HEK293 (cell line): ENCODE data around the gene ANKRD44.
A peak's percentile ranks its signal among the peaks of the same experiment; 100 is the strongest.

ENCODE experiments used
- CTCF ChIA-PET: fragments of 350-600 bp; formaldehyde crosslinking; extraction: SDS; loops from one replicate; lab custom pipeline; 2021; ENCODE audit warnings: antibody characterized with exemption; lab: Yijun Ruan, JAX
- POLR2A ChIA-PET: fragments of 300-600 bp; formaldehyde crosslinking; extraction: SDS; loops from one replicate; lab custom pipeline; 2020; ENCODE audit warnings: antibody characterized with exemption, inconsistent platforms; lab: Yijun Ruan, JAX
- H3K27ac ChIP-seq: fragments of 200-500 bp; sonication (Bioruptor generic); 2 replicates; pipeline ENCODE4 v1.5.1; 2014; ENCODE audit warnings: low read depth, low read length, control low read depth, inconsistent platforms; ENCODE audit errors: extremely low read depth
- H3K36me3 ChIP-seq, 2 experiments: fragments of 200-500 bp in 1 of 2; sonication (Bioruptor generic) in 1 of 2; 1 replicate in 1 of 2; 2 replicates in 1 of 2; pipeline ENCODE4 v1.5.1; 2014 to 2017; ENCODE audit warnings: inconsistent platforms in 2 of 2, low read length in 2 of 2; ENCODE audit not compliant: control insufficient read depth in 2 of 2, insufficient read depth in 1 of 2
- H3K4me1 ChIP-seq: fragments of 200-500 bp; sonication (Bioruptor generic); 2 replicates; pipeline ENCODE4 v1.5.1; 2014; ENCODE audit warnings: mild to moderate bottlenecking, low read length, inconsistent platforms; ENCODE audit not compliant: control insufficient read depth, insufficient read depth
- H3K4me3 ChIP-seq: 2 replicates; pipeline ENCODE4 v1.5.1; 2011; ENCODE audit warnings: low read depth, mild to moderate bottlenecking, control low read depth, low read length, moderate library complexity
- H3K9me3 ChIP-seq: fragments of 200-500 bp; sonication (Bioruptor generic); 2 replicates; pipeline ENCODE4 v1.5.1; 2014; ENCODE audit warnings: low read depth, low read length, inconsistent platforms; ENCODE audit not compliant: control insufficient read depth, insufficient read depth
- BCL11A ChIP-seq: fragments of 450-650 bp; formaldehyde crosslinking; IDR thresholded peaks from 2 replicates; pipeline ENCODE4 v1.5.1; 2016; ENCODE audit warnings: low read depth, missing biosample characterization, missing genetic modification characterization
- FEZF1 ChIP-seq: fragments of 450-650 bp; formaldehyde crosslinking; IDR thresholded peaks from 2 replicates; pipeline ENCODE4 v1.5.1; 2016; ENCODE audit warnings: missing biosample characterization, missing genetic modification characterization
- GLI2 ChIP-seq: fragments of 450-650 bp; formaldehyde crosslinking; IDR thresholded peaks from 2 replicates; pipeline ENCODE4; 2017; ENCODE audit warnings: missing biosample characterization, missing genetic modification characterization, low read depth, borderline replicate concordance
- KLF1 ChIP-seq: fragments of 450-650 bp; formaldehyde crosslinking; IDR thresholded peaks from 2 replicates; pipeline ENCODE4 v1.5.1; 2016; ENCODE audit warnings: missing biosample characterization, missing genetic modification characterization
- KLF17 ChIP-seq: fragments of 450-650 bp; formaldehyde crosslinking; IDR thresholded peaks from 2 replicates; pipeline ENCODE4 v1.5.1; 2016; ENCODE audit warnings: missing biosample characterization, missing genetic modification characterization
- KLF9 ChIP-seq: fragments of 450-650 bp; formaldehyde crosslinking; IDR thresholded peaks from 2 replicates; pipeline ENCODE4 v1.5.1; 2016; ENCODE audit warnings: missing biosample characterization, missing genetic modification characterization, low read depth
- PRDM6 ChIP-seq: fragments of 450-650 bp; formaldehyde crosslinking; IDR thresholded peaks from 2 replicates; pipeline ENCODE4 v1.5.1; 2017; ENCODE audit warnings: missing biosample characterization, missing genetic modification characterization
- REPIN1 ChIP-seq: fragments of 450-650 bp; formaldehyde crosslinking; IDR thresholded peaks from 2 replicates; pipeline ENCODE4 v1.5.1; 2017; ENCODE audit warnings: missing biosample characterization, missing genetic modification characterization, low read depth
- SETDB1 ChIP-seq: IDR thresholded peaks from one replicate; pipeline ENCODE4 v1.6.1; 2017; ENCODE audit warnings: mild to moderate bottlenecking, low read length, moderate library complexity, mixed read lengths; ENCODE audit not compliant: insufficient read length
- ZFP41 ChIP-seq: fragments of 450-650 bp; formaldehyde crosslinking; IDR thresholded peaks from 2 replicates; pipeline ENCODE4 v1.5.1; 2016; ENCODE audit warnings: missing biosample characterization, missing genetic modification characterization, borderline replicate concordance
- ZNF175 ChIP-seq: fragments of 450-650 bp; formaldehyde crosslinking; IDR thresholded peaks from 2 replicates; pipeline ENCODE4 v1.5.1; 2016; ENCODE audit warnings: missing biosample characterization, missing genetic modification characterization
- ZNF221 ChIP-seq: fragments of 450-650 bp; formaldehyde crosslinking; IDR thresholded peaks from 2 replicates; pipeline ENCODE4 v1.5.1; 2017; ENCODE audit warnings: missing biosample characterization, missing genetic modification characterization, borderline replicate concordance
- ZNF280C ChIP-seq: fragments of 450-650 bp; formaldehyde crosslinking; IDR thresholded peaks from 2 replicates; pipeline ENCODE4 v1.5.1; 2016; ENCODE audit warnings: missing biosample characterization, missing genetic modification characterization
- ZNF311 ChIP-seq: fragments of 450-650 bp; formaldehyde crosslinking; IDR thresholded peaks from 2 replicates; pipeline ENCODE4 v1.5.1; 2017; ENCODE audit warnings: missing biosample characterization, missing genetic modification characterization, borderline replicate concordance
- ZNF362 ChIP-seq: fragments of 450-650 bp; formaldehyde crosslinking; IDR thresholded peaks from 2 replicates; pipeline ENCODE4 v1.5.1; 2016; ENCODE audit warnings: missing biosample characterization, missing genetic modification characterization
- ZNF48 ChIP-seq: fragments of 450-650 bp; formaldehyde crosslinking; IDR thresholded peaks from 2 replicates; pipeline ENCODE4 v1.5.1; 2016; ENCODE audit warnings: missing biosample characterization, missing genetic modification characterization
- ZNF501 ChIP-seq: fragments of 450-650 bp; formaldehyde crosslinking; IDR thresholded peaks from 2 replicates; pipeline ENCODE4 v1.5.1; 2016; ENCODE audit warnings: missing biosample characterization, missing genetic modification characterization
- ZNF624 ChIP-seq: fragments of 450-650 bp; formaldehyde crosslinking; IDR thresholded peaks from 2 replicates; pipeline ENCODE4 v1.5.1; 2017; ENCODE audit warnings: missing biosample characterization, missing genetic modification characterization
- ZNF670 ChIP-seq: fragments of 450-650 bp; formaldehyde crosslinking; IDR thresholded peaks from 2 replicates; pipeline ENCODE4 v1.5.1; 2016; ENCODE audit warnings: missing biosample characterization, missing genetic modification characterization, low read depth
- TF ChIP-seq, protein P1 (sequence below): fragments of 450-650 bp; formaldehyde crosslinking; IDR thresholded peaks from 2 replicates; pipeline ENCODE4 v1.5.1; 2017; ENCODE audit warnings: missing biosample characterization, missing genetic modification characterization
- TF ChIP-seq, protein P2 (sequence below): fragments of 450-650 bp; formaldehyde crosslinking; IDR thresholded peaks from 2 replicates; pipeline ENCODE4 v1.5.1; 2016; ENCODE audit warnings: missing biosample characterization, missing genetic modification characterization, low read depth
- TF ChIP-seq, protein P3 (sequence below): fragments of 450-650 bp; formaldehyde crosslinking; IDR thresholded peaks from 2 replicates; pipeline ENCODE4 v1.5.1; 2016; ENCODE audit warnings: missing biosample characterization, missing genetic modification characterization
- TF ChIP-seq, protein P4 (sequence below): fragments of 450-650 bp; formaldehyde crosslinking; IDR thresholded peaks from 2 replicates; pipeline ENCODE4 v1.5.1; 2016; ENCODE audit warnings: missing biosample characterization, missing genetic modification characterization

Gene ANKRD44

DNA sequence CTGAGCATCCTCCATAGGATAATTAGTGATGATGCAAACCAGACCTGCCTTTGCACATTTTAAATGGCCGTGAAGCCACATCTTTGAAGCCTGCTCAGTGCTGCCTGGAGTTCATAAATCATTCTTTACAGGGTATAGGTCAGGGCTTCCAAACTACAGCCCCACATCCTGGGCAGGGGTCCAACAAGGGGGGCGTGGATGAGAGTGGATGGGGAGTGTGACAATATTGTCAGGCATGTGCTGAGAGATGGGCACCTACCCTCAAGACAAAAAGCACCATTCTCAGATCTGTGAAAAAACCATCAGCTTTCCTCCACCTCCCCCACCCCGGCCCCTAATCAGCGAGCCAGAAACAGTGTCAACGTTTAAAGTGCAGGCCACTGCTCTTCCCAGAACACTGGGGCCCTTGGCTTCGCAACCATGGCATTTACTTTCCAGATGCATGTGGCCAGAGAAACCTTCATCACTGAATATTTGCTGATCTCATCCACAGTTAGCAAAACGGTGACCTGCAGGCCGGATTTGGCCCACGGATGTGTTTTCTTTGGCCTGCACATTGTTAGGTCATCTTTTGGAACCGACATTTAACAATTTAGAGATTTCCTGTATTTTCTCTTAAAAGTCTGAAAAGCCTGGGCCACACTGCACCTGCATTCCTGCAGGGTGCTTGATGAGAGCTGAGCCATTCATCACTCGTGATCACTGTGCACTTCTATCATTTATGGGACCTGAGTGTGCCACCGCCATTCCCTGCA, 130.7 kb downstream of the ANKRD44 start:
- no peaks in the 10 kb centered on the region for H3K36me3 ChIP-seq
- POLR2A ChIA-PET, result no interaction called here
- H3K4me3 ChIP-seq, result no peak overlapping the region
- no peaks in the 10 kb centered on the region for H3K9me3 ChIP-seq
- H3K27ac ChIP-seq, result no peak overlapping the region
- H3K4me1 ChIP-seq, result peaks cover 9% of the 10 kb centered on the region
- CTCF ChIA-PET, result interaction anchor here (1.4 to 3.5 kb wide), 5 partner anchors 10 to 12 kb away, joined by 5 to 14 read pairs (median 8); no protein-coding TSS in a partner anchor
- TF ChIP-seq ZNF501 (tag by site-specific recombination) (no peak), ZFP41 (tag by site-specific recombination) (no peak), KLF17 (tag by site-specific recombination) (no peak), ZNF311 (tag by site-specific recombination) (no peak), REPIN1 (tag by site-specific recombination) (no peak), ZNF624 (no peak), GLI2 (no peak), KLF1 (tag by site-specific recombination) (no peak), ZNF670 (tag by site-specific recombination) (no peak), ZNF362 (tag by site-specific recombination) (no peak), ZNF175 (no peak), ZNF221 (tag by site-specific recombination) (no peak), FEZF1 (tag by site-specific recombination) (0 out of 2 replicates have a peak, but pooled peaks have one; percentile 4), KLF9 (peak; percentile 29; the same call in 1 of the 2 replicates), PRDM6 (tag by site-specific recombination) (0 out of 2 replicates have a peak, but pooled peaks have one; percentile 17), ZNF280C (tag by site-specific recombination) (no peak), ZNF48 (tag by site-specific recombination) (no peak), BCL11A (tag by site-specific recombination) (no peak), SETDB1 (no peak)
- TF ChIP-seq, protein P1, sequence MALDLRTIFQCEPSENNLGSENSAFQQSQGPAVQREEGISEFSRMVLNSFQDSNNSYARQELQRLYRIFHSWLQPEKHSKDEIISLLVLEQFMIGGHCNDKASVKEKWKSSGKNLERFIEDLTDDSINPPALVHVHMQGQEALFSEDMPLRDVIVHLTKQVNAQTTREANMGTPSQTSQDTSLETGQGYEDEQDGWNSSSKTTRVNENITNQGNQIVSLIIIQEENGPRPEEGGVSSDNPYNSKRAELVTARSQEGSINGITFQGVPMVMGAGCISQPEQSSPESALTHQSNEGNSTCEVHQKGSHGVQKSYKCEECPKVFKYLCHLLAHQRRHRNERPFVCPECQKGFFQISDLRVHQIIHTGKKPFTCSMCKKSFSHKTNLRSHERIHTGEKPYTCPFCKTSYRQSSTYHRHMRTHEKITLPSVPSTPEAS, result no peak
- TF ChIP-seq, protein P2, sequence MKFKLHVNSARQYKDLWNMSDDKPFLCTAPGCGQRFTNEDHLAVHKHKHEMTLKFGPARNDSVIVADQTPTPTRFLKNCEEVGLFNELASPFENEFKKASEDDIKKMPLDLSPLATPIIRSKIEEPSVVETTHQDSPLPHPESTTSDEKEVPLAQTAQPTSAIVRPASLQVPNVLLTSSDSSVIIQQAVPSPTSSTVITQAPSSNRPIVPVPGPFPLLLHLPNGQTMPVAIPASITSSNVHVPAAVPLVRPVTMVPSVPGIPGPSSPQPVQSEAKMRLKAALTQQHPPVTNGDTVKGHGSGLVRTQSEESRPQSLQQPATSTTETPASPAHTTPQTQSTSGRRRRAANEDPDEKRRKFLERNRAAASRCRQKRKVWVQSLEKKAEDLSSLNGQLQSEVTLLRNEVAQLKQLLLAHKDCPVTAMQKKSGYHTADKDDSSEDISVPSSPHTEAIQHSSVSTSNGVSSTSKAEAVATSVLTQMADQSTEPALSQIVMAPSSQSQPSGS (tag by site-specific recombination), result no peak
- TF ChIP-seq, protein P3, sequence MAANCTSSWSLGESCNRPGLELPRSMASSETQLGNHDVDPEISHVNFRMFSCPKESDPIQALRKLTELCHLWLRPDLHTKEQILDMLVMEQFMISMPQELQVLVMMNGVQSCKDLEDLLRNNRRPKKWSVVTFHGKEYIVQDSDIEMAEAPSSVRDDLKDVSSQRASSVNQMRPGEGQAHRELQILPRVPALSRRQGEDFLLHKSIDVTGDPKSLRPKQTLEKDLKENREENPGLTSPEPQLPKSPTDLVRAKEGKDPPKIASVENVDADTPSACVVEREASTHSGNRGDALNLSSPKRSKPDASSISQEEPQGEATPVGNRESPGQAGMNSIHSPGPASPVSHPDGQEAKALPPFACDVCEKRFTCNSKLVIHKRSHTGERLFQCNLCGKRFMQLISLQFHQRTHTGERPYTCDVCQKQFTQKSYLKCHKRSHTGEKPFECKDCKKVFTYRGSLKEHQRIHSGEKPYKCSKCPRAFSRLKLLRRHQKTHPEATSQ (tag by site-specific recombination), result no peak
- TF ChIP-seq, protein P4, sequence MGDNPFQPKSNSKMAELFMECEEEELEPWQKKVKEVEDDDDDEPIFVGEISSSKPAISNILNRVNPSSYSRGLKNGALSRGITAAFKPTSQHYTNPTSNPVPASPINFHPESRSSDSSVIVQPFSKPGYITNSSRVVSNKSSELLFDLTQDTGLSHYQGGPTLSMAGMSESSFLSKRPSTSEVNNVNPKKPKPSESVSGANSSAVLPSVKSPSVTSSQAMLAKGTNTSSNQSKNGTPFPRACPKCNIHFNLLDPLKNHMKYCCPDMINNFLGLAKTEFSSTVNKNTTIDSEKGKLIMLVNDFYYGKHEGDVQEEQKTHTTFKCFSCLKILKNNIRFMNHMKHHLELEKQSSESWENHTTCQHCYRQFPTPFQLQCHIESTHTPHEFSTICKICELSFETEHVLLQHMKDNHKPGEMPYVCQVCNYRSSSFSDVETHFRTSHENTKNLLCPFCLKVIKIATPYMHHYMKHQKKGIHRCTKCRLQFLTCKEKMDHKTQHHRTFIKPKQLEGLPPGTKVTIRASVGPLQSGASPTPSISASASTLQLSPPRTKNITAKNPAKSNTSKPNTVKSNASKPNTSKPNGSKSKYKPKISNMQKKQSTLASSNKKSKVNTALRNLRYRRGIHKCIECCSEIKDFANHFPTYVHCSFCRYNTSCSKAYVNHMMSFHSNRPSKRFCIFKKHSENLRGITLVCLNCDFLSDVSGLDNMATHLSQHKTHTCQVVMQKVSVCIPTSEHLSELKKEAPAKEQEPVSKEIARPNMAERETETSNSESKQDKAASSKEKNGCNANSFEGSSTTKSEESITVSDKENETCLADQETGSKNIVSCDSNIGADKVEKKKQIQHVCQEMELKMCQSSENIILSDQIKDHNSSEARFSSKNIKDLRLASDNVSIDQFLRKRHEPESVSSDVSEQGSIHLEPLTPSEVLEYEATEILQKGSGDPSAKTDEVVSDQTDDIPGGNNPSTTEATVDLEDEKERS (tag by site-specific recombination), result no peak
